Heart right ventricle (tissue), 16 donors: ENCODE data around the gene NIPAL3. TPM values are rescaled to one million over a fixed set of nuclear protein-coding genes. Genes with fewer than 3 reads are reported as not detected.
"Not testable (repeated sequence)": the region's sequence is repeated elsewhere in the genome, so short reads cannot be mapped to it uniquely, and the experiment has no call there.

Experiments used
- ATAC-seq, 8 donors: fragments of 200-7000 bp; cut with Tn5 transposase; one replicate each; pipeline ENCODE4 v1.9.1; 2020; ENCODE audit warnings: mild to moderate bottlenecking in 8 of 8, moderate library complexity in 8 of 8, moderate number of reproducible peaks in 1 of 8
- DNase-seq, 2 donors: peaks; one replicate each; pipeline ENCODE4 v3.0.0-alpha.2; 2020
- H3K27ac ChIP-seq, 10 donors: fragments of 200-600 bp; sonication (generic) in 2 of 10; one replicate each; pipeline versions ENCODE4 v1.5.0 to v1.8.0; 2020 to 2022; ENCODE audit warnings: mild to moderate bottlenecking in 3 of 10
- H3K27me3 ChIP-seq, 7 donors: fragments of 200-600 bp; one replicate each; pipeline ENCODE4 v1.8.0; 2021 to 2022; ENCODE audit warnings: mild to moderate bottlenecking in 2 of 7
- H3K36me3 ChIP-seq, 9 donors: fragments of 200-600 bp; sonication (generic) in 1 of 9; one replicate each; pipeline versions ENCODE4 v1.5.0 to v1.8.0; 2020 to 2022; ENCODE audit warnings: mild to moderate bottlenecking in 2 of 9
- H3K4me1 ChIP-seq, 9 donors: fragments of 200-600 bp; sonication (generic) in 1 of 9; one replicate each; pipeline versions ENCODE4 v1.5.0 to v1.8.0; 2020 to 2022; ENCODE audit warnings: mild to moderate bottlenecking in 4 of 9
- H3K4me3 ChIP-seq, 10 donors: fragments of 200-600 bp; sonication (generic) in 2 of 10; one replicate each; pipeline versions ENCODE4 v1.5.0 to v1.8.0; 2020 to 2022; ENCODE audit warnings: mild to moderate bottlenecking in 7 of 10, moderate library complexity in 2 of 10
- H3K9me3 ChIP-seq, 11 donors: fragments of 200-600 bp in 10 of 11; sonication (generic) in 2 of 11; one replicate each; pipeline versions ENCODE4 v1.5.0 to v1.8.0; 2013 to 2022; ENCODE audit warnings: mild to moderate bottlenecking in 2 of 11, control low read depth in 1 of 11, moderate library complexity in 1 of 11
- CTCF ChIP-seq, 9 donors: fragments of 200-600 bp; sonication (generic) in 2 of 9; IDR thresholded peaks; one replicate each; pipeline versions ENCODE4 v1.5.0 to v1.8.0; 2021 to 2022; ENCODE audit warnings: antibody characterized with exemption in 9 of 9, mild to moderate bottlenecking in 5 of 9, moderate library complexity in 1 of 9
- WGBS, 2 donors: extraction: QIAGEN DNeasy Blood & Tissue Kit; methylation state at CpG; one replicate each; pipeline ENCODE4 v1.1.7; 2013; ENCODE audit warnings: inconsistent platforms in 1 of 2; 5-methylcytosine and 5-hydroxymethylcytosine counted together
- intact Hi-C, 10 donors: fragments of 100-400 bp; cut with DNase I; formaldehyde crosslinking; loops; one replicate each; pipeline versions ENCODE4 v1.11.1 to v1.14.2; 2022
- polyA plus RNA-seq, 2 donors: library from polyadenylated mRNA; stranded (reverse); fragments of 200-250 nt; gene quantifications; one replicate each; pipeline ENCODE4 v1.2.3, GENCODE V29; 2013
- total RNA-seq, 10 donors: library from RNA; stranded (reverse); fragmentation: NEBNext Ultra II Directional in 3 of 10; extraction: Animal tissue kit (Norgen Biotek cat#: 25700) in 3 of 10; gene quantifications; one replicate each; pipeline versions ENCODE4 v1.2.1 to v1.2.4, GENCODE V29; 2021 to 2023
- donor health status: Arrhythmogenic right ventricular cardiomyopathy.
- donor health status: ischemic (EF 13 %, LVEDD 7.1; RV severe dilation, severe dysfunction).
- donor health status: healthy with polysubstance abuse.
- donor health status: DM: no; HTN: yes; CAD: no.
- donor health status: DM: no; HTN: no; CAD: no.
- donor health status: ischemic (EF 25% LVEDD 6.9; RV normal size, moderate dysfunction).
- donor health status: ischemic (EF 25% LVEDD 5.7; RV mildly dilated, moderate dysfunction).
- donor health status: healthy.
- donor health status: DM: yes; HTN: yes; CAD: no.
- donor health status: Ischemic cardiomyopathy.
- donor health status: ischemic (EF 35%, LVEDD 5.7; RV mildly dilated, moderate dysfunction).
- donor health status: nonischemic (EF 11% LVEDD 7.7; RV severe dilation, severe dysfunction).
- donor health status: DM: yes; HTN: yes; CAD: no.
- donor health status: PGD.
- donor health status: ischemic (EF 29% LVEDD 5.4; RV normal size, mild dysfunction).
- donor health status: nonischemic (EF 23%, LVEDD 6.1; RV moderate dilation, normal function).

The NIPAL3 gene
- total and polyA plus RNA-seq, 12 donors, result 5.3 to 44.9 (median 26.5) TPM

DNA sequence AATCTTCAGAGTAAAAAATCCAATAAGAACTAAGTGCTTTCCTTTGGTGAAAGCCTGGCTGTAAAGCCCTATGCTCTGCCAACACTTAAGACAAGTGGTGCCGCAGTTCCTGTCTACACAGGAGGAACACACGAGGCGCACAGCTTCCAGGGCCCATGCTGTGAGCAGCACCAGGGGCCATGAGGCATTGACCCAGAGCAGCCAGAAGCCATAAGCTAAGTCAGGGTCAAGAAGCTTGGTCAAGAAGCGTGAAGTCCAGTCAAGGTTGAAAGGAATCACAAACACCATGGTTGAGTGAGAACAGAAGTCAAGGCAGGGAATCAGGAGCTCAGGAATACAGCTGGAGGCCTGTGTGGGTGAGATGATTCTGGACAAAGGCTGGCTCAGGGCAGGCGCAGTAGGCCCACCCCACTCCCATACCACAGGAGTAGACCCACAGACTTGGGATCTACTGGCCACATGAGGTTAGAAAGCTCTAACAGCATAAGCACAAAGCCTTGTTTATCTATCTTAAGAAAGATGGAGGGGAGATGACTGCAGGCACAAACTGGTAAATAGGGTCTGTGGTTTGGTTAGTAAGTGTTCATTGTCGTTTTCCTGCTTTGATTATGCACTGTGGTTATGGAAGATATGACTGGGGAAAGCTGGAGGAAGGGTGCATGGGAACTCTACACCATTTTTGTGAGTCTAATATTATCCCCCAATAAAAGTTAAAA is 44.1 kb downstream of the NIPAL3 start:
- H3K36me3 ChIP-seq, result peaks cover 0 to 95% (median 17%) of the 10 kb centered on the region in 9 donors
- DNase-seq, result no peak
- WGBS, 2 donors, result 90 to 91% methylated on average over 6 of the region's 6 CpGs
- no peaks in the 10 kb centered on the region for H3K4me1 ChIP-seq
- H3K4me3 ChIP-seq, result no peak overlapping the region
- intact Hi-C loops, result no loop called here
- H3K27me3 ChIP-seq, result no peaks in the 10 kb centered on the region
- ATAC-seq, result no peak
- H3K27ac ChIP-seq, result no peak overlapping the region
- H3K9me3 ChIP-seq, result peaks cover 0 to 10% (median 0%) of the 10 kb centered on the region in 11 donors
- TF ChIP-seq CTCF (IDR thresholded peaks at IDR 0.05), result no peak

- H3K36me3 ChIP-seq, result peaks cover 0 to 88% (median 14%) of the 10 kb centered on the region in 9 donors
- H3K4me3 ChIP-seq, DNase-seq, intact Hi-C loops, H3K4me1 ChIP-seq, H3K9me3 ChIP-seq, H3K27me3 ChIP-seq, ATAC-seq, H3K27ac ChIP-seq: not testable (repeated sequence)
- 91 to 93% methylated on average over 4 of the region's 4 CpGs for WGBS, 2 donors
Observed at GRCh38 chr1:24462128-24462527, 46.5 kb downstream of the NIPAL3 start.

- intact Hi-C loops, result no loop called here
- Histone ChIP-seq H3K36me3 (peaks cover 0 to 75% (median 12%) of the 10 kb centered on the region in 9 donors), H3K4me1 (no peaks in the 10 kb centered on the region), H3K4me3 (no peak overlapping the region), H3K27ac (no peak overlapping the region), H3K9me3 (peaks cover 0 to 10% (median 0%) of the 10 kb centered on the region in 11 donors), H3K27me3 (no peaks in the 10 kb centered on the region)
- no peak for TF ChIP-seq CTCF (IDR thresholded peaks at IDR 0.05)
- 66 to 68% methylated on average over 14 of the region's 14 CpGs for WGBS, 2 donors
- ATAC-seq, result no peak
- DNase-seq, result no peak
Observed at GRCh38 chr1:24463776-24464735, 48.5 kb downstream of the NIPAL3 start.

GRCh38 chr1:24465099-24465498 is 49.5 kb downstream of the NIPAL3 start:
- H3K36me3 ChIP-seq, result peaks cover 0 to 69% (median 5%) of the 10 kb centered on the region in 9 donors
- H3K4me1 ChIP-seq, result no peaks in the 10 kb centered on the region
- TF ChIP-seq CTCF (IDR thresholded peaks at IDR 0.05), result no peak
- DNase-seq (no peak), ATAC-seq (no peak)
- intact Hi-C loops, result loop anchor here in 1 of 10 donors (5.0 kb wide), 1 partner anchor 687 kb away; no protein-coding TSS in a partner anchor
- H3K27me3 ChIP-seq, result no peaks in the 10 kb centered on the region
- 72 to 80% methylated on average over 4 of the region's 4 CpGs for WGBS, 2 donors
- H3K9me3 ChIP-seq, result peaks cover 0 to 12% (median 0%) of the 10 kb centered on the region in 11 donors
- no peak overlapping the region for H3K4me3 ChIP-seq
- no peak overlapping the region for H3K27ac ChIP-seq
